ENCODE measurements around the gene CST9L. TPM values are rescaled to one million over a fixed set of nuclear protein-coding genes. Genes with fewer than 3 reads are reported as not detected.

The CST9L gene
- total and polyA plus RNA-seq, 4 donors = not detected

- DNase-seq (ENCODE audit: low spot score) = peak; percentile 71
- 10% methylated on average over 9 of the region's 9 CpGs for WGBS
- TF ChIP-seq RAD21 (IDR thresholded peaks at IDR 0.05) = peak; percentile 89 to 95
- no peak for TF ChIP-seq ZBTB33 (IDR thresholded peaks at IDR 0.05)
- TF ChIP-seq CTCF (IDR thresholded peaks at IDR 0.05; ENCODE audit: low read depth, low read length, missing input control) = peak; percentile 94
- no peak overlapping the region for H3K4me3 ChIP-seq (ENCODE audit: low read depth in 1 of 3, low read length in 3 of 3)
- no peak overlapping the region for H3K27ac ChIP-seq (ENCODE audit: low read depth in 1 of 2, low read length in 2 of 2)
- H3K9me3 ChIP-seq (ENCODE audit: control insufficient read depth in 4 of 4, low read length in 3 of 4) = no peaks in the 10 kb centered on the region
- no peak overlapping the region for H3K9ac ChIP-seq (ENCODE audit: low read depth in 1 of 2, low read length in 2 of 2)
- peaks cover 0 to 3% (median 0%) of the 10 kb centered on the region in 4 donors for H3K27me3 ChIP-seq (ENCODE audit: control insufficient read depth in 4 of 4, insufficient read depth in 4 of 4, low read length in 3 of 4)
- no peaks in the 10 kb centered on the region for H3K4me1 ChIP-seq (ENCODE audit: control insufficient read depth in 4 of 4, insufficient read depth in 4 of 4, low read length in 3 of 4)
- H3K36me3 ChIP-seq (ENCODE audit: control insufficient read depth in 4 of 4, insufficient read depth in 3 of 4, low read depth in 1 of 4, low read length in 3 of 4) = no peaks in the 10 kb centered on the region
These were observed 38.4 kb upstream of the CST9L start for GRCh38 chr20:23606652-23607049.

- H3K9ac ChIP-seq (ENCODE audit: low read depth in 1 of 2, low read length in 2 of 2) = no peak within 1 kb of the TSS
- H3K36me3 ChIP-seq (ENCODE audit: control insufficient read depth in 4 of 4, insufficient read depth in 3 of 4, low read depth in 1 of 4, low read length in 3 of 4) = no peaks in the 10 kb centered on the region
- no peak within 1 kb of the TSS for H3K4me3 ChIP-seq (ENCODE audit: low read depth in 1 of 3, low read length in 3 of 3)
- TF ChIP-seq RXRA (IDR thresholded peaks at IDR 0.05) (no peak), GABPA (IDR thresholded peaks at IDR 0.05 in 1 of 2, conservative IDR thresholded peaks at IDR 0.05 in 1 of 2) (no peak), MAX (IDR thresholded peaks at IDR 0.05) (no peak), FOXA2 (IDR thresholded peaks at IDR 0.05) (no peak), RAD21 (IDR thresholded peaks at IDR 0.05) (no peak), ZBTB33 (IDR thresholded peaks at IDR 0.05) (no peak), SP1 (IDR thresholded peaks at IDR 0.05) (no peak)
- DNase-seq (ENCODE audit: low spot score) = no peak
- H3K27ac ChIP-seq (ENCODE audit: low read depth in 1 of 2, low read length in 2 of 2) = no peak within 1 kb of the TSS
- 57% methylated on average over 16 of the region's 16 CpGs for WGBS
- H3K9me3 ChIP-seq (ENCODE audit: control insufficient read depth in 4 of 4, low read length in 3 of 4) = no peaks in the 10 kb centered on the region
- H3K27me3 ChIP-seq (ENCODE audit: control insufficient read depth in 4 of 4, insufficient read depth in 4 of 4, low read length in 3 of 4) = peaks cover 0 to 3% (median 0%) of the 10 kb centered on the region in 4 donors
- H3K4me1 ChIP-seq (ENCODE audit: control insufficient read depth in 4 of 4, insufficient read depth in 4 of 4, low read length in 3 of 4) = no peaks in the 10 kb centered on the region
These were observed 37.8 kb upstream of the CST9L start, which contains the start of gene CST9 for GRCh38 chr20:23605867-23606651. CST9 (minus strand) TSS chr20:23605917; CDS start chr20:23605864, 53 bp downstream.

- WGBS = 81% methylated on average over 1 of the region's 1 CpG
- no peaks in the 10 kb centered on the region for H3K36me3 ChIP-seq (ENCODE audit: control insufficient read depth in 4 of 4, insufficient read depth in 3 of 4, low read depth in 1 of 4, low read length in 3 of 4)
- H3K9ac ChIP-seq (ENCODE audit: low read depth in 1 of 2, low read length in 2 of 2) = no peak overlapping the region
- no peak overlapping the region for H3K27ac ChIP-seq (ENCODE audit: low read depth in 1 of 2, low read length in 2 of 2)
- no peak for DNase-seq (ENCODE audit: low spot score)
- no peaks in the 10 kb centered on the region for H3K4me1 ChIP-seq (ENCODE audit: control insufficient read depth in 4 of 4, insufficient read depth in 4 of 4, low read length in 3 of 4)
- H3K27me3 ChIP-seq (ENCODE audit: control insufficient read depth in 4 of 4, insufficient read depth in 4 of 4, low read length in 3 of 4) = peaks cover 0 to 3% (median 0%) of the 10 kb centered on the region in 4 donors
- H3K4me3 ChIP-seq (ENCODE audit: low read depth in 1 of 3, low read length in 3 of 3) = no peak overlapping the region
- H3K9me3 ChIP-seq (ENCODE audit: control insufficient read depth in 4 of 4, low read length in 3 of 4) = no peaks in the 10 kb centered on the region
- no peak for TF ChIP-seq REST (IDR thresholded peaks at IDR 0.05)
- TF ChIP-seq MAX (IDR thresholded peaks at IDR 0.05) = no peak
- no peak for TF ChIP-seq HNF4G (IDR thresholded peaks at IDR 0.05)
- TF ChIP-seq CTCF (IDR thresholded peaks at IDR 0.05; ENCODE audit: low read depth, low read length, missing input control) = no peak
- no peak for TF ChIP-seq GABPA (IDR thresholded peaks at IDR 0.05 in 1 of 2, conservative IDR thresholded peaks at IDR 0.05 in 1 of 2)
- TF ChIP-seq SP1 (IDR thresholded peaks at IDR 0.05) = no peak
- TF ChIP-seq ATF3 (IDR thresholded peaks at IDR 0.05) = no peak
These were observed 36.0 kb upstream of the CST9L start for GRCh38 chr20:23604306-23604705.

Data from liver (tissue), 9 donors.